CD4-positive, alpha-beta T cell treated with Interferon gamma for 1 hour (primary cell): ENCODE results near the gene HDAC4.
"Not testable (repeated sequence)": the region's sequence is repeated elsewhere in the genome, so short reads cannot be mapped to it uniquely, and the experiment has no call there.

Source experiments
- DNase-seq: peaks from one replicate; pipeline ENCODE4 v3.0.0-alpha.2; 2020

HDAC4 gene

GRCh38 chr2:239178484-239178883 is 222.3 kb downstream of the HDAC4 start:
- DNase-seq: no peak

GRCh38 chr2:239177908-239178307 is 222.9 kb downstream of the HDAC4 start:
- DNase-seq: no peak

DNA sequence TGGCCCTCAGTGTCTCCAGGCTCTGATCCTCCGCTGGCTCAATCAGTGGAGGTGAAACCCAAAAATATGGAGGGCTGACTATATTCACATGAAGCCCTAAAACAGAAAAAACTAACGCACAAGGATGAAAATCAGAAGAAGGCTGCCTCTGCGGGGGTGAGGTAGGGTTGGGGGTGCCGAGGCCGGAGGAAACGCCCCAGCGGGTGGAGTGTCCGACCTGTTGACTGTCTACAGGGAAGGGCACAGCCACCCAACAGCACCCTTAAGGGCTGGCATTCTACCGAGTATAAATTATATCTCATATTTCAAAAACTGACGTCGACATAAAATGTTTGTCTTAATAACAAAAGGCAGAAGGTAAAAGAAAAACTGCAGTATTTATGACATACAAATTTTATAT is 223.5 kb downstream of the HDAC4 start:
- no peak for DNase-seq

DNA sequence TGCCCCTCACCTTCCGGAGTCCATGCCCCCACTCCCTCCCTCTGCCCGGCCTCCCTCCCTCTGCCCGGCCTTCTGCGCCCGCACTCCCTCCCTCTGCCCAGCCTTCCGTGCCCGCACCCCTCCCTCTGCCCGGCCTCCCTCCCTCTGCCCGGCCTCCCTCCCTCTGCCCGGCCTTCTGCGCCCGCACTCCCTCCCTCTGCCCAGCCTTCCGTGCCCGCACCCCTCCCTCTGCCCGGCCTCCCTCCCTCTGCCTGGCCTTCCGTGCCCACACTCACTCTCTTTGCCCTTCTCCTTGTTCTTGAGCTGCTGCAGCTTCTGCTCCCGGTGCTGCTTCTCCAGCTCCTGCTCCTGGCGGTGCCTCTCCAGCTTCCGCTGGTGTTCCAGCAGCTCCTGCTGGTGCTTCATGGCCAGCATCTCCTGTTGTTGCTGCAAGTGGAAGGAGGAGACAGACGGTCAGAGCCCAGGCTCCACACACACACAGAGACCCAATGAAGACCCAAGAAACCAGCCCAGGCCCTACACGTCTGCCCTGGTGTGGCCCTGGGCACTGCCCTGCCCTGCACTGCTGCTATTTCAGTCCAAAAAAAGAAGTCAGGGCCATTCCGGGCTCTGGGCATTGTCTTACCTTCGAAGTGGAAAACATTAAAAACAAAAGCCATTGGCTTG is 224.5 kb downstream of the HDAC4 start:
- DNase-seq: not testable (repeated sequence)

GRCh38 chr2:239175181-239175580 is 225.6 kb downstream of the HDAC4 start:
- DNase-seq: no peak

GRCh38 chr2:239173301-239173700 is 227.5 kb downstream of the HDAC4 start:
- no peak for DNase-seq

- no peak for DNase-seq
These were observed 229.2 kb downstream of the HDAC4 start for GRCh38 chr2:239171643-239172042.

GRCh38 chr2:239169311-239170048 is 231.3 kb downstream of the HDAC4 start:
- no peak for DNase-seq

GRCh38 chr2:239168575-239168974 is 232.2 kb downstream of the HDAC4 start:
- no peak for DNase-seq

DNA sequence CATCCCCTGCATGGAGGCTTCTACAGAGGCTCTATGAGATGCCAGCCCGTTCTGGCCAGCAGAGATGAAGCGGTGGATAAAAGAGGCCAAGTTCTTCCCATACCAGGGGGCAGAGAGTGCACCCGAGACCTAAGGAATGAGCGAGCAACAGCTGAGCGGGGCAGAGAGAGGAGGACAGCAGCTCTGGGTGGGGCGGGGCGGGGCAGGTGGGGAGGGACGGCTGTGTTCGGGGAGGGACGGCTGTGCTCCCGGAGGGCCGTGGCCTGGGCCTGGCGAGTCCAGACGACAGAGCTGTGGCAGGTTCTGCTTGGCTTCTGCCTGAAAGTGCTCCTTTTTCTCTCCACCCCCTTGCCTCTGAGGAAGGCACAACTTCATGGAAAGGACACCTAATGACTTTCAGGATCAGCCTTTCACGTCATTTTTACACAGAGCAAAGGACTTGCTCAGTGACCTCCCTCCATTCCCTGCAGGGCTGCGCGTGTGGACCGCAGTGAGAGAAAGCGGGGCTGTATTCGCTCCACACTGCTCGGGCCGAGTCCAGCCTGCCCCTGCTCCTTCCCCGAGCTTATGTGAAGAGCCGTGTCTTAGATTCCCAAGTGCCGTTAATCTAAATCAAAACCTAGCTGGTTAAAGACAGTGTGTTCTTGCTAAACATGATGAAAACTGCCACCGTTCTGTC is 232.9 kb downstream of the HDAC4 start:
- DNase-seq: no peak

DNA sequence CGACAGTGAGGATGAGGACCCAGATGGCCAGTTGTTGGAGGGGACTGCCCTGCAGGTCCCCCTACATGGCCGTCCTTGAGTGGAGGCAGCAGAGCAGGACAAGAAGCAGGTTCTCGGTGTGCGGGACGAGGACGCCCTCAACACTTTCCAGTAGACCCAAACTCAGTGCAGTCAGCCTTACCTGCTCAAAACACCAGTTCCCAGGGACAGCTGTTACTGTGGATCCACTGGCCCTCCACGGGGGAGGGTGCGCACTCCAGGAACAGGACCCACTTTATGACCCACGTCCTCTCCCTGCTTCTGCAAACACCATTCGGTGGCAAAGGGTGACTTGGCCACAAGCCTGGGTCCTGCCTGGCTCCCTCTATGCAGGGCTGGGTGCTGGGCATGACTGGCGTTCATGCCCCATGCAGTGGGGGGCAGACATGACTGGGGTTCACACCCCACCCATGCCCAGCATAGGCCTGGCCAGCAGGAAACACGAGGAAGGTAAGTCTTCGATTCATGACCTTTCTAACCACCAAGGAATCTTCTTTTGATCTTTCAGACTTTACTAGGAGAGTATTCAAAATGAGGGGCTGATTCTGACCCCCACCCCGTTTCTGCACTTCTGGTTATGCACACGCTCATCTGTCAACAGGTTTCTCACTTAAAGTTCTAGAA is 233.7 kb downstream of the HDAC4 start:
- DNase-seq: no peak

DNA sequence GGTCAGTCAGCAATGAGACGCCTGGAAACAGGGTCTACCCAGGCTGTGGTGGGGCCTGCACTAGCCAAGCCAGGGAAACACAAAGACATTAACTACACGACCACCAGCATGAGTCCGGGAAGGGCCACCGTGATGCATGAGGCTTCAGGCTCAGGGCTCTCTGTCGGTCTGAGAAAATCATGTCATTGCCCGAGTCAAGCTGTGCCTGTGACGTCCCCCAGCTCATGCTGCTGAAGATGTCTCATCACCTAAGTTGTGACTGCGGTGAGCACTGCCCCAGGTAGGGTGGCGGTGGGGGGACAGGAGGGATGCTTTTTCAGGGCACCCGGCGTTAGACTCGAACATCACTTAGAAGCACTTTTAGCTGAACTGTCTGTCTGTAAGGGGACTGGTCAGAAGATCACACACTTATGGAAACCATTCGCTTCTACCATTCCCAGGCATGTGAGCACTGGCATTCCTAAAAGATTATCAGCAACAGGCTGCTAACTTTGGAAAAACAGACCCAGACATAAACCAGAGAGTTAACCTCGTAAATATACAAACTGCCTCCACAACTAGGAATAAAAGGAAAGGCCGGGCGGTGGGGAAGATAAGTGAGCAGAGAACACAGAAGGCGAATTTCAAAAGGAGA is 234.5 kb downstream of the HDAC4 start:
- no peak for DNase-seq

DNA sequence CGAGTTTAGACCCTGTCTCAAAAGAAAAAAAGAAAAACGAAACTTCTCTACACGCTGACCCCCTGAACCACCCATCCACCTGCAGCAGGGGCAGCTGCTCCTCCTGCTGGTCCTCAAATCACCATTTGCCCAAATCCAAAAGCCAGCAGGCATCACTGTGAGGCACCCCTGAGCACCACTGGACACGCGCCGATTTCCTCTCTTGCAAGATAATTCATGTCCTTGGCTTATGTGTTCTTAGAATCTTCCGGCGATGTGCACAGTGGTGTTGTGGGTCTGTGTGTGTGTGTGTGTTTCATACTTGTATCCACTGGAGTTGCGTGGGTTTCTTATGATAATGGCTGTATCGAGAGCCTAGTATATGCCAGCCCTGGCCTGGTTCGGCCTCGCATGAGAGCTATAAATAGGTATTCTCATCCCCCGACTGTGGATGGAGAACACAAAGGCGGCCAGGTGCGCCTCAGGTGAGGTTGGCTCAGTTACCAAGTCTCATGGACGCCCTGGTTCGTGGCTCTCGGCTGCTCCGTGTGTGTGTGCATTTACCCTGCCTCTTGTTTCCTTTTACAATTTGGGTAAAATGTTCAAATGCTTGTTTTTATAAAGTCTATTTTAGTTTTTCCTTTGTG is 235.5 kb downstream of the HDAC4 start:
- DNase-seq: no peak

DNA sequence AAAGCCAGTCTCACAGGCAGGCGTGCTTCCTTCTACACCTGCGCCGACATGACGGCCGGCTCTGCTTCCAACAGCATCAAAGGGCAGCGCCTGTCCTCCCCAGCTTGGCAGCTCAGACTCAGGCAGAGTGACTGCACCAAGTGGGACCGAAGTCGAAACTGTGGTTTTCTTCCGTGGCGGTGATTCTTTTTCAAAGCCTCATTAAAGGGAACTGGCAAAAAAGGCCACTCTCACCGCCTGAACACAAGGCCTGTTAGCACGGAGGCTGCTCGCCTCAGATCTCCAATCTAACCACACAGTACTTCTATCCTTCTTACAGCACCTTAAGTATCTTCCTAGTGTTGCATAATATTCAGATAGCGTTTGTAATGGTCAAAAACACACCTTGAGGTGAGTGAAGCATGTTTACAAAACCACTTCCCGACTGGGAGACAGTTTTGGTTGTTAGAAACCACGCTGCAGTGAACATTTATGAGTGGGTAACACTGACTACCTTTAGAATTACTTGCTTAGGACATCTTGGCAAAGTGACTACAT is 236.4 kb downstream of the HDAC4 start:
- no peak for DNase-seq

DNA sequence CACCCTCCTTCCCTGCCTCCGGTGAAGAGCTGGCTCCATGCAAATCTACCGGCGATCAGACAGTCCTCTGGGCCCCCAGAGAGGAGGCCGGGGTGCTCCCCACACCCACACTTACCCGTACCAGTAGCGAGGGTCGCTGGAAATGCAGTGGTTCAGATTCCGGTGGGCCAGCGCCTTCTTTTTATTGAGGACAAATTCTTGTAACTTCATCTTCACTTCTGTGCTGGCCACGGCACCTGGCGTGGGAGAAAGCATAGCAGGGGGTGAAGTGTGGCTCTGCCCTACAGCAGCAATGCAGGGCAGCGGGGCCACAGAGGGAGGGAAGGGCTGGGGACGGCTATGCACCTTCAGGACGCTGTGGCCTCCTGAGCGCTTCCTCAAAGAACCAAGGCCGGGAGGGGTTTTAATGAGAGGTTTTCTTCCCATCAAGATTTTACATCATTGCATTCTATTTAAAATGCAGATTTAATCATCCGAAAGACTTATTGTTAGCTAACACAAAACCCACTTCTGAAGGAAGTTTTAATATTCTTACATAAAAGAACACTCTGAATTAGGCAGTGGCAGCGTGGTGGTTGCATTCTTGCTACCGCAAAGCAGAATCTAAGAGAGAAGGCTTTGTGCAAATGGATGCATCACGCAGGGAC is 237.0 kb downstream of the HDAC4 start:
- no peak for DNase-seq

DNA sequence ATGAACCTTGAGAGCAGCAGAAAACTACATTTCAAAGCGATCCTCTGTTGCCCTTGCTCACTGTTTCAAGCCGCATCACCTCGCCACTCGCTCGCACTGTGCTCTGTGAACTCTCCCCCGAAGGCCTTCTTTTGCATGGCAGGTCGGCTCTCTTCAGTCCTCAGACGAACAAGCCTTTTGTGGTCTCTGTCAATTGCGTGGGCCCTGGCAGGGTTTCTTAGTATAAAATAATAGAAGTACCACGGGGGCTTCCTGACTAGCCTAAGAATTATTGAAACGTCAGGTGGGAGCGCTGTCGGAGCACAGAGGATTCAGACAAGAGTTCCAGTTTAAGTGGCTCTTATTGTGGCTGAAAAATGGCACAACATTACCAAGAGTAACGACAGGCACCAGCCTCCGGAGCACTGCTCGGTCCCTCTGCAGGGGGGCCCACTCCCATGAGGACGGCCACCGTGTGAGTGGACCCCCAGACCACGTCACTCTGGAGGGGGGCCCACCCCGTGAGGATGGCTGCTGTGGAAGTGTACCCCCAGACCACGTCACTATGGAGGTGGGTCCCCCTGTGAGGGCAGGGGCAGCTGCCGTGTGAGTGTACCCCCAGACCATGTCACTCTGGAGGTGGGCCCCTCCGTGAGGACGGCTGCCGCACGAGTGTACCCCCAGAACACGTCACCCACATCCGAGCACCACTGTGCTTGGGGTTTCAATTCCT is 237.7 kb downstream of the HDAC4 start:
- DNase-seq: no peak

GRCh38 chr2:239162141-239162821 is 238.5 kb downstream of the HDAC4 start:
- no peak for DNase-seq

DNA sequence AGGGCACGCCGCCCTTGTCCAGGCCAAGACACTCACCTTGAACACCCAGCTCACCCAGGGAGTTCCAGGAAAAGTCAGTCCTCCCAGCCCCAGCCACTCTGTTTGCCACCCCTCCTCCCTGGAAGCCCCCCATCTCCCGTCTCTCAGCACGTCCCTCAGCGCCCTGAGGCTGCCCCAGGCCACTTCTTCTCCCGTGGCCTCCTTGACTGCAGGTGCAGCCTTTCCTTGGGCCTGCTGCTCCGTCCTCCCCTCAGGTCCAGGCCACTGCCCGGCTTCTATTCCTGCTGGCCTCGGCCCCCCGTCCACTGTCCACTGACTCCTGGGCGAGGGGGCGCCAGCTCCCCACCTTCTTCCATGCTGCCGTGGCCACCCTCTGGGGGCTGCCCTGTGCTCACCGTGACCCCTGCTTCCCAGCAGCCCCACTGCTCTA is 239.1 kb downstream of the HDAC4 start:
- no peak for DNase-seq

DNA sequence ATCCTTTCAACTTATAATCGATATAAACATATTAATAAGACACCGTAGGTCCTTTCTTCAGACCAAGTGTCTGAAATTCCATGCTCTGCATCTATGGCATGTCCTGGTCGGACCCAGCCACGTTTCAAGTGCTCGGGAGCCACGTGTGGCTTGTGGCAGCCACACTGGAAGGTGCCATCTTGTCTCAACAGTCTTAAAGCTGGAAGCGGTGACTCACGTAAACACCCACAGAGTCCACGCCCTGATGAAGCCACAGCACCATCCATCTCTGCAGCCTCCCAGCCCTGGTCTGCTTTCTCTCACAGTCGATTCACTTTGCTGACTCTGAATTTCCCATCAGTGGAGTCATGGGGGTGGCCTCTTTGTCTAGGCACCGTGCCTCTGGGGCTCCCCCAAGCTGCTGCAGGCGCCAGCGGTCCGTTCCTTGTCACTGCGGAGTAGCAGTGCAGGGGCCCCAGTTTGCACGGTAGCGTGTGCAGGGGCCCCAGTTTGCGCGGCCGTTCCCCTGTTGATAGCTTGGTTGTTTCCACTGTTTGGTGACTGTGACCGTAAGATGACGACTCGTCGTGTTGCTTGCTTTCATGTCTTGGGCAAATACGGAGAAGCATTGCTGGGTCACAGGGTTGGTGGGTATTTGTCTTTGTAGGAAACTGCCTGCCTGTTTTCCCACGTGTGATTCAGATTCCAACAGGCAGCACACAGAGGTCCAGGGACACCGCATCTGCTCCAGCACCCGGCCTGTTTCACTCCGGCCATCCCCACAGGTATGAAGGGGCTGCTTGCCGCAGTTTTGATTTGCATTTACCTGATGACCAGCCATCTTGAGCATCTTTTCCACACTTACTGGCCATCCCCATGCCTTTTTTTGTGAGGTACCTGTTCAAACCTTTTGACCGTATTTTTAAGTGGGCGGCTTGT is 240.3 kb downstream of the HDAC4 start:
- DNase-seq: no peak
